ENCODE results near the gene SLC5A4.

SLC5A4 gene

DNA sequence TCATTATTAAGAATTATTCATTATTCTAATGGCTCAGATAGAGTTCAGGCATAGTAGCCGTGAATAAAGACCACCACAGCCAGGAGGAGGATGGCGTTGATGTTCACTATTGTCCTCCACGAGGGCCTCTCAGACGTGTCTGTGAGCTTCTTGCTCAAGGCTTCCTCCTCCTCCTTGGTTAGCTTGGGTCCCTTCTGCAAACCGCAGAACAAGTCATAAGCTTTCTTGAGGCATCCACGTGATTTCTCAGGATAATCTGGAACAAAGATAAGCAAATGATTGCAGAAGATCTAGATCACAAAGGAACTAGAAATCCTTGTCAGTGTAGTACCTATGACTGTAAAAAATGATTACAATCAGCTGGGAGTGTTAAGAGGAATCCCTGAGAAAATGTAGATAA is 36.7 kb downstream of the SLC5A4 start:
- no peak for TF ChIP-seq CTCF (IDR thresholded peaks at IDR 0.05; ENCODE audit: control extremely low read depth, extremely low read depth, low read depth, missing control alignments)
- ChIA-PET POLR2A (no interaction called here), CTCF (no interaction called here)
- no peak for DNase-seq (ENCODE audit: extremely low spot score)

GRCh38 chr22:32217465-32217864 is 37.7 kb downstream of the SLC5A4 start:
- POLR2A ChIA-PET, result no interaction called here
- TF ChIP-seq CTCF (IDR thresholded peaks at IDR 0.05; ENCODE audit: control extremely low read depth, extremely low read depth, low read depth, missing control alignments), result no peak
- CTCF ChIA-PET, result no interaction called here
- no peak for DNase-seq (ENCODE audit: extremely low spot score)

DNA sequence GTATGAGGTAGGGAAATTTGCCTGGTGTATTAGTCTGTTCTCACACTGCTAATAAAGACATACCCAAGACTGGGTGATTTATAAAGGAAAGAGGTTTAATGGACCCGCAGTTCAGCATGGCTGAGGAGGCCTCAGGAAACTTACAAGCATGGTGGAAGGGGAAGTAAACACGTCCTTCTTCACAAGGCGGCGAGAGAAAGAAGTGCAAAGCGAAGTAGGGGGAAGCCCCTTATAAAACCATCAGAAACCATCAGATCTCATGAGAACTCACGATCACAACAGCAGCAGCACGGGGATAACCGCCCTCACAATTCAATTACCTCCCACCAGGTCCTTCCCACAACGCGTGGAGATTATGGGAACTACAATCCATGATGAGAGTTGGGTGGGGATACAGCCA is 38.2 kb downstream of the SLC5A4 start:
- DNase-seq (ENCODE audit: extremely low spot score), result no peak
- CTCF ChIA-PET, result no interaction called here
- no peak for TF ChIP-seq CTCF (IDR thresholded peaks at IDR 0.05; ENCODE audit: control extremely low read depth, extremely low read depth, low read depth, missing control alignments)
- POLR2A ChIA-PET, result no interaction called here

- no peak for TF ChIP-seq CTCF (IDR thresholded peaks at IDR 0.05; ENCODE audit: control extremely low read depth, extremely low read depth, low read depth, missing control alignments)
- ChIA-PET CTCF (interaction anchor here (0.9 kb wide), 1 partner anchor 55 kb away, joined by 3 read pairs; no protein-coding TSS in a partner anchor), POLR2A (no interaction called here)
- no peak for DNase-seq (ENCODE audit: extremely low spot score)
Measured at GRCh38 chr22:32211011-32211410, 44.1 kb downstream of the SLC5A4 start.

GRCh38 chr22:32208681-32209080 is 46.5 kb downstream of the SLC5A4 start:
- CTCF ChIA-PET, result no interaction called here
- no peak for DNase-seq (ENCODE audit: extremely low spot score)
- no peak for TF ChIP-seq CTCF (IDR thresholded peaks at IDR 0.05; ENCODE audit: control extremely low read depth, extremely low read depth, low read depth, missing control alignments)
- POLR2A ChIA-PET, result no interaction called here

- ChIA-PET CTCF (interaction anchor here (0.7 to 1.4 kb wide), 3 partner anchors 9 to 231 kb away, joined by 3 read pairs; no protein-coding TSS in a partner anchor), POLR2A (no interaction called here)
- DNase-seq (ENCODE audit: extremely low spot score), result no peak
- no peak for TF ChIP-seq CTCF (IDR thresholded peaks at IDR 0.05; ENCODE audit: control extremely low read depth, extremely low read depth, low read depth, missing control alignments)
Measured at GRCh38 chr22:32207971-32208480, 47.1 kb downstream of the SLC5A4 start.
